ENCODE results near the gene CHMP1A.

Gene CHMP1A

GRCh38 chr16:89610108-89610453 is 47.4 kb downstream of the CHMP1A start:
- no peak for FAIRE-seq

DNA sequence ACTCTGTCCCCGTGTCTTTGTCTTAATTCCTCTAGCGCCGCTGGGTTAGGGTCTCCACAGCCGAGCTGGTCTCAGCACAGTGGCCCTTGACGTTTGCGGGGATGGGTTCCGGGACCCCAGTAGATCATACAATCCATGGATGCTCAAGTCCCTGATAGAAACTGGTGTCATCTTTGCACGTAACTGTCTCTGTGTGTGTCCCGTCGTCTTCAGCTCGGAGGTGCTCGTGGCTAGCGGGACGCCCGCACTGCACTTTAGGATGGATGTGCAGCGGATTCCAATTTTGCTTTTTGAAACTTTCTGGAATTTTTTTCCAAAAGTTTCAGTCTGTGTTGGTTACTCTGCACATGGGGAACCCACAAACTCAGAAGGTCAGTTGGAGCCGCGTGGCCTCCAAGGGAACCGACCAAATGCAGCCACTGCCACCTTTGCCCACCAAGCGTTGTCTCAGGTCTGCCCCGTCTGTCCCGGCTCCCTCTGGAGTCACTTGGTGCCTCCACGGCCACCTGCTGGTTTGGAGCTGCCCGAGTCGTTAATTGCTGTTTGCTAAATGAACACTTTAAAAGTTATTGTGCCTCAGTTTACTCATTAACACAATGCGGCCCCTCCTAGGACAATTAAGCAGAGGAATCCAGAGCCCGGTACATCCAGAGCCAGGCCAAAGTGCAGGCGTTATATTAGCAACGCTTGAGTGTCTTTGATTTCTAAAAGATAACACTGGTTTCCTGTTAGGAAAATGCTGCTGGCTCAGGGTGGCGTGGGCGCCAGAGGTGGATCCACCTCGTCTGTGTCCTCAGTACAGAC is 49.4 kb downstream of the CHMP1A start:
- FAIRE-seq (no peak), DNase-seq (ENCODE audit: extremely low spot score, insufficient read length, low read depth) (no peak)

More at GRCh38 chr16:89610108-89610453, 47.4 kb downstream of the CHMP1A start:
- DNase-seq (ENCODE audit: extremely low spot score, insufficient read length, low read depth), result no peak

DNA sequence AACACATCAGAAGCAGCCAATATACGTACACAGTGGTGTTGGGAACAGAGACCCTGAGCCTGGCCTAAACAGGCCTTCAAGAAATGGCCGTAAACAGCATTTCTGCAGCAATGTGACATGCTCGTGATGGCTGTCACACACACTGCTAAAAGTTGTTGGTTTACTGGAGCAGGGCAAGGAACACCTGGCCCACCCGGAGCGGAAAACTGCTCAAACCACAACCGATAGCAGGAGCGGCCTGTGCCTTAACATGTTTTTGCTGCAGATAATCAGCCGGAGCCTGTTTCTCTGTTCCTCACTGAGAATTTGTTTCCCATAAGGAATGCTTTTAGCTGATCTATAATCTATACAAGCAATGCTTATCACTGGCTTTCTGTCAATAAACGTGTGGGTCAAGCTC is 50.1 kb downstream of the CHMP1A start:
- no peak for FAIRE-seq
- DNase-seq (ENCODE audit: extremely low spot score, insufficient read length, low read depth), result no peak

DNA sequence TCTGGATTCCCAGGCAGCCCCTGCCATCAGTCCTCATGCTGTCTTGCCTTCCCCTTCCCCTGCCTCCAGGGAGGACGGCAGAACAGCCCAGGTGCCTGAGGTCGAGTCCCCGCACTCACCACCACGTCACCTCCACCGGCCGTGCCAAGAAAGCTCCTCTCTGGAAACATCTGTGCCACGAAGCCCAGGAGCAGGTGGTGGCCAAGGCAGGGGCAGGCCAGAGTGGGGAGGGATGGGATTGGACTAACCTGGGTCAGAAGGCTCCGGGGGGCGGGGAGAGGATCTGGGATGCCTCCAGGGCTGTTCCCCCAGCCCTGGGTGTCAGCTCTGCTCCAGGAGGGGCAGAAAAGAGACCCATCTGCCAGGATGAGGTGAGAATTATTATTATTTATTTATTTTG is 51.5 kb downstream of the CHMP1A start:
- DNase-seq (ENCODE audit: extremely low spot score, insufficient read length, low read depth) (no peak), FAIRE-seq (no peak)

- FAIRE-seq, result no peak
Observed at GRCh38 chr16:89605186-89605970, 52.1 kb downstream of the CHMP1A start.

GRCh38 chr16:89604764-89605163 is 52.7 kb downstream of the CHMP1A start:
- no peak for FAIRE-seq
- DNase-seq (ENCODE audit: extremely low spot score, insufficient read length, low read depth), result no peak

More at GRCh38 chr16:89605186-89605970, 52.1 kb downstream of the CHMP1A start:
- DNase-seq (ENCODE audit: extremely low spot score, insufficient read length, low read depth), result no peak

GRCh38 chr16:89602952-89603590 is 54.4 kb downstream of the CHMP1A start:
- FAIRE-seq (no peak), DNase-seq (ENCODE audit: extremely low spot score, insufficient read length, low read depth) (no peak)

DNA sequence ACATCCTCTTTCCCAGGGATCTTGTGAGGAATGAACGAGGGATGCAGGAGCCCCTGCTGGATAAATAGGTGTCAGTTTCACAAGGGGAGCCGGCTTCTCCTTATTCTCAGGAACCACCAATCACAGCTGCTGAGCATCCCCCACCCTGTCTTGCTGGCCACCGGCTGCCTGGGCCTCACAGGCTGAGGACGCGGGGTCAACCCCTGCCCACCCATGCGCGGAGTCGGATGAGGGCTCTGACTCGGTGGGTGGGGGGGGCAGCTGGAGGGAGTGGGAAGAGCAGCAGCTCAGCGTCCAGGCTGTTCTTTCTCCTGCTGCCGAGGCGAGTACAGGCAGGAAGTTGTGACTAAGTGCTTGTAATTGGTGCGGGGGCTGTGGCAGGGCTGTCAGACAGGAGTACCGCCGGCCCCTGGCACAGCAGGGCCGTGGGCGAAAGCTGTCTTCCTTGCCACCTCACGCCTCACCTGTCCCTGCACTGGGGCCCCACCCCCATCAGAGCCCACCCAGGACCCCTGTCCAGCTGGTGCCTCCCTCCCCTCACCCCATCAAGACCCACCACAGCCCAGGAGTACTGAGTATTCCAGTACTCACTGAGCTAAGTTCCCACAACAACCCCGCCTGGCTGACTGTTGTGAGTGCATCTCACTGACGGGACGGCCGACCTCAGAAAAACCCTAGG is 55.1 kb downstream of the CHMP1A start:
- FAIRE-seq, result no peak
- DNase-seq (ENCODE audit: extremely low spot score, insufficient read length, low read depth), result no peak

DNA sequence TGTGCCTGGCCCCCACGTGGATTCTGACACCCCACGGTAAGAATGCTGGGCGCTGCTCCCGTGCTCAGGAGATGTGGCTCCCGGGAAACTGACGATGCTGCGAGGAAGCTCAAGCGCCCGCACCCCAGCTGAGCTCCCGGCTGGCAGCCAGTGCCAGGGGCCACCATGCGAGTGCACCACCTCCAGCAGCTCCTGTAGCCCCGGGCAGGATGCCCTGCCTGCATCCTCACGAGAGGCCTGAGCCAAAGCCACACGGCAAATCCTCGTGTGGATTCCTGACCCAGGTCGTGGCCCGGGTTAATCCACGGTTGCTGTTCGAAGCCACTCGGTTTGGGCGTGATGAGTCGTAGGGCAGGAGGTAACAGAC is 55.6 kb downstream of the CHMP1A start:
- FAIRE-seq, result no peak
- no peak for DNase-seq (ENCODE audit: extremely low spot score, insufficient read length, low read depth)

GRCh38 chr16:89600956-89601355 is 56.6 kb downstream of the CHMP1A start:
- DNase-seq (ENCODE audit: extremely low spot score, insufficient read length, low read depth) (no peak), FAIRE-seq (no peak)

DNA sequence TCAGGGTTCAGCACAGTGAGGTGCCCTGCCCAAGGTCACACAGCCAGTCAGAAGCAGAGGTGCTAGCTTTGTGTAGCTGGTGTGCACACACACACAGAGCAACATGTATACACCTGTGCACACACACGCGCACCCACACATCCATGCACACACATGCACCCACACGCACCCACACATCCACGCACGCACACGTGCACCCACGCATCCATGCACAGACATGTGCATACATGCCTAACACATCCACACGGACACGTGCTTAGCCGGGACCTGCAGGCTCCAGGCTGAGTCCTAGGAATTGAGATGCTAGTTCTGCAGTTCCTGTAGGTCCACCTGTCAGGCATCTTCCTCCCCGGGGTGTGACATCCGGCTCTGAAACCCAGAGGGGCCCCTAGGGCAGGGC is 57.1 kb downstream of the CHMP1A start:
- FAIRE-seq, result no peak
- DNase-seq (ENCODE audit: extremely low spot score, insufficient read length, low read depth), result no peak

DNA sequence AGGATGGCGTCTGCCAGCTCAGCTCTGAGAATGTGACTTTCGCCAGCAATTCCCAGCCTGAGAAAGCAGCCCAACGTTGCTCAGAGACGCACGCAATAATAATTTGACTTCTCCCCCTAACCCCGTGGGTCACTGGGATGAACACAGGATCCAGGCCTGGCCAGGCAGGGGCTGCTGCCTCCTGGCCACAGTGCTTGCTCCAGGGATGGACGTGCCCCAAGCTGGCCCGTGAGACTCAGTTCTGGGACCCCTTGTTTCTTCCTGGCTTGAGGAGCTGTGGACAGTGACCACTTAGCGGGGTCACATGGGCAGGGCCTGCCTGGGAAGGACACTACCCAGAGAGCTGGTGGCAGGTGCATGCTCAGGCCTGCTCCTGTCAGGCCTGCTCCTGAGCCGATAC is 57.6 kb downstream of the CHMP1A start:
- DNase-seq (ENCODE audit: extremely low spot score, insufficient read length, low read depth), result no peak
- FAIRE-seq, result no peak

- FAIRE-seq (peak; percentile 35), DNase-seq (ENCODE audit: extremely low spot score, insufficient read length, low read depth) (no peak)
Observed at GRCh38 chr16:89599451-89599858, 58.1 kb downstream of the CHMP1A start.

GRCh38 chr16:89598199-89598598 is 59.3 kb downstream of the CHMP1A start:
- DNase-seq (ENCODE audit: extremely low spot score, insufficient read length, low read depth) (no peak), FAIRE-seq (no peak)

GRCh38 chr16:89596957-89597649 is 60.4 kb downstream of the CHMP1A start:
- DNase-seq (ENCODE audit: extremely low spot score, insufficient read length, low read depth), result no peak
- no peak for FAIRE-seq

GRCh38 chr16:89596061-89596689 is 61.3 kb downstream of the CHMP1A start:
- DNase-seq (ENCODE audit: extremely low spot score, insufficient read length, low read depth) (no peak), FAIRE-seq (no peak)

DNA sequence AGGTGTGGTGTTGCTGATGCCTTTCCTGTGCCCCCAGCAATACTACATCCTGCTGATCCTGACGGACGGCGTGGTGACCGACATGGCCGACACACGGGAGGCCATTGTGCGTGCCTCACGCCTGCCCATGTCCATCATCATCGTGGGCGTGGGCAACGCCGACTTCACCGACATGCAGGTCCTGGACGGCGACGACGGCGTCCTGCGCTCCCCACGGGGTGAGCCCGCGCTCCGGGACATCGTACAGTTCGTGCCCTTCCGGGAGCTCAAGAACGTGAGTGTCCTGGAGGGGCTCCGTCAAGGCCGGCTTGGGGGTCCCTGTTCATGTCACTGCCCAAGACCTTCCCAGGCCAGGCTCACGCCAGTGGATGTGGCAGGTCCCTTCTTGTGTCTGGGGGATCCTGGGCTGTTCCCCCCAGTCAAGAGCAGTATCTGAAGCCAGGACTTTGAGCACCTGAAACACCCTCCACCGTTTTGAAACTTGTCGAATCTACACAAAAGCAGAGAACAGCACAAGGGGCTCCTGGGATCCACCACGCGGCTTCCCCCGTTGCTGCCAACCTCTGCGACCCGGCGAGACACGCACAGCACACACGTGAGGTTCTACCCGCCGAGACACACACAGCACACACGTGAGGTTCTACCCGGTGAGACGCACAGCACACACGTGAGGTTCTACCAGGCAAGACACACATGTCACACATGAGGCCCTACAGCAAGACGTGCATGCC is 62.0 kb downstream of the CHMP1A start:
- DNase-seq (ENCODE audit: extremely low spot score, insufficient read length, low read depth) (no peak), FAIRE-seq (no peak)
